Esophagus mucosa (tissue), 1 donor: ENCODE measurements around the gene NCOA3. TPM values are rescaled to one million over a fixed set of nuclear protein-coding genes. Genes with fewer than 3 reads are reported as not detected.
A peak's percentile ranks its signal among the peaks of the same experiment; 100 is the strongest.
"Not testable (repeated sequence)": the region's sequence is repeated elsewhere in the genome, so short reads cannot be mapped to it uniquely, and the experiment has no call there.

Experiments used
- ATAC-seq: fragments of 200-7000 bp; cut with Tn5 transposase; one replicate; pipeline ENCODE4 v1.9.1; 2020
- total RNA-seq: library from RNA; stranded (reverse); gene quantifications from one replicate; pipeline ENCODE4 v1.2.4, GENCODE V29; 2023
- donor health status: DM: yes; HTN: yes; CAD: no.

NCOA3 gene
- total RNA-seq, 1 donor from 2014 or later, result 29.1 TPM

DNA sequence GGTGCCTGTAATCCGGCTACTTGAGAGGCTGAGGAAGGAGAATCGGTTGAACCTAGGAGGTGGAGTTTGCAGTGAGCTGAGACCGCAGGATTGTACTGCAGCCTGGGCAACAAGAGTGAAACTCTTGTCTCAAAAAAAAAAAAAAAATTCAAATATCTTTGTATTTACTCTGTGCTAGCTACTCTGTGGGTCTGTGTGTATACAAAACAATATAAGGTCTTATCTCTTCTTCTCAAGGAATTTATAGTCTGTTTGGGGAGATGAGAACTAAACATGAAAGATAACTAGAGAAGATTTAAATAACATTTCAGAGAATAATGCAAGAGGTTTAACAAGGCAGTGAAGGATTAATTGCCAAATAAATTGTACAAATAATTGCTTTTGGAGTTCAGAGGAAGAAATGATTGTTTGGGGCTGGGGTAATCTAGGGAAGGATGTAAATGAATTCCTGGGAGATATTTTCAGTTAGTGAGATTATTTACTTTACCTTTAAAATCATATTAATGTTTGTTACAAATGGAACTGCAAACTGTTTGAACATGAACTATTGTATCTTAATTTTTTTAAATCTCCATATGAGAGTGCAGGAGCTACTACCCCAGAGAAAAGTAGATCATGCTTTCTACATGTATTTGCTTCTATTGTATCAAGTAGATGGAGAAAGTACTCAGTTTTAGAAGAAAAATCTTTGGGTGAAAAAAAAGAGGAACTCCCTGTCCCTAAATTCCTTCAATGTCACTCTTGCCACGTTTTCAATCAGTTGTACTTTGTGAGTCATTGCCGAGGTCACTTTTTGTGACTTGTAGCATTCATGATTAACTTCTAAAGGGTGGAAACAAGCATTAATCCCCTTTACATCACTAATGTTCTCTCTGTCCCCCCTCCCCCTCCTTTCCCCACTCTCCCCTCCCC, 39.0 kb downstream of the NCOA3 start:
- ATAC-seq, result no peak

DNA sequence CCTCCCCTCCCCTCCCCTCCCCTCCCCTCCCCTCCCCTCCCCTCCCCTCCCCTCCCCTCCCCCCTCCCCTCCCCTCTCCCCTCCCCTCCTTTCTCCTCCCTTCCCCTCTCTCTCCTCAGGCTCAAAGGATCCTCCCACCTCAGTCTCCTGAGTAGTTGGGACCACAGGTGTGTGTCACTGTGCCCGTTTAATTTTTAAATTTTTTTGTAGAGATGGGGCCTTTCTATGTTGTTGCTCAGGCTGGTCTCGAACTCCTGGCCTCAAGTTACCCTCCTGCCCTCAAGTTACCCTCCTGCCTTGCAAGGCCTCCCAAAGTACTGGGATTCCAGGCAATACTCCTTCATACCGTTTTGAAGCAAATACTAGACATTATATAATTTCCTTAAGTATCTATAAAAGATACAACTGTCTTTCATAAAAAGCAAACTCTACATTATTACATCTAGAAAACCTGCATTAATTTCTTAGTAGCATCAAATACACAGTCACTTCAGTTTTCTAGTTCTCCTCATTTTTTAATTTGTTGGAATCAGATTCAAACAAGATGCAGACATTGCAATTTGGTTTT, 39.8 kb downstream of the NCOA3 start:
- ATAC-seq, result no peak

DNA sequence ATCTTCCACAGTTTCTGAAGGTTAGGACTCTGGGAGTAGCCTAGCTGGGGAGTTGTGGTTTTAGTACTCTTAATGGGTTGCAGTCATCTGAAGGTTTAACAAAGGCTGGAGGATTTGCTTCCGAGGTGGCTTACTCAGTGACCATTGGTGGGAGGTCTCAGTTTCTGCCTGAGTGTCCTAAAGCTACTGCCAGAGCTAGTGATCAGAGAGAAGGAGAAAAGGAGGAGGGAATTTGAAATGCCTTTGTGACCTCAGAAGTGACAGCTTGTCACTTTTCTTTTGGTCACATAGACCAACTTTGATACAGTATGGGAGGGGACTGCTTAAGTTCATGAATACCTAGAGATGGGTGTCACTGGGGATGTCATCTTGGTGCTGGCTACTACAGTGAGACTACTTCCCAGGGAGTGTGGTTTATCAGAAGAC, 41.3 kb downstream of the NCOA3 start:
- peak; percentile 30 for ATAC-seq

GRCh38 chr20:47544240-47544639, 42.6 kb downstream of the NCOA3 start:
- no peak for ATAC-seq

- no peak for ATAC-seq
Observed at GRCh38 chr20:47544852-47545251, 43.2 kb downstream of the NCOA3 start.

GRCh38 chr20:47545499-47545898, 43.8 kb downstream of the NCOA3 start:
- no peak for ATAC-seq

DNA sequence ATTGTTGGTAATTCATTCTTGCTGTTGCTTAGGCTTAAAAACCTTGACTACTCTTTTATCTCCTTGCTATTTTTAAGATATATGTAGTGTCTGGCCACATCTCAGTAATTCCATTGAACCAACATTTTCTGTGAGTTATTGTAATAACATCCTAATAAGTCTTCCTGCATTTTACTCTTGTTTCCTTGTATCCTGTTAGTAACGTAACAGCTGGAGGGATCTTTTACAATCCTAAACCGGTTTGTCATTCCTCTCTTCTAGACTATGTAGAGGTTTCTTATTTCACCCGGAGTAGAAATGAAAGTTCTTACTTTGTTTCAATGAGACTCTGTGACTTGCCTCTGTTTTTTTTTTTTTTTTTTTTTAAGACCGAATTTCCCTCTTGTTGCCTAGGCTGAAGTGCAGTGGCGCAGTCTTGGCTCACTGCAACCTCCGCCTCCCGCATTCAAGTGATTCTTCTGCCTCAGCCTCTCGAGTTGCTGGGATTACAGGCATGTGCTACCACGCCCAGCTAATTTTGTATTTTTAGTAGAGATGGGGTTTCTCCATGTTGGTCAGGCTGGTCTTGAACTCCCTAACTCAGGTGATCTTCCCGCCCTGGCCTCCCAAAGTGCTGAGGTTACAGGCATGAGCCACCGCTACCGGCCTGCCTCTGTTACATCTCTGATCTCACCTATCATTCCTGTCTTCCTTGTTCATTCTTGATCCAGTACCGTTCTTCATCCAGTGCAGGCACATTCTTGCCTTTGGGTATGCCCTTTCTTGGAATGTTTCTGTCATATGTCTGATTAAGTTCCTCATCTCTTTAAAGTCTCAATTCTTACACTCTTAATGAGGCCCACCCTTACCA, 44.7 kb downstream of the NCOA3 start:
- ATAC-seq, result peak; percentile 82

DNA sequence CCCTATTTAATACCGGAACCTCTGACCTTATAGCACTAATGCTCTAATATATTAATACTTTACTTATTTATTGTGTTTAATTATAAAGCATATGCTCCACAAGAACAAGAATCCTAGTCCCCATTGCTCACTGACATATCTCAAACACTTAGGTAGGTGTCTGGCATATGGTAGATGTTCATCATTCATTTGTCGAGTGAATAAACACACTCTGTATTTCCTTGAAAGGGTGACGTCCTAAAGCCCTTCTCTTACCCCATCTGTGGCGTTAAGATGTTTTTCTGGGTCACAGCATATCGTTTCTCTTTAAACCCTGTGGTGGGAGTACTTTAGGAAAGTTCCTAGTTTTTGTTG, 45.3 kb downstream of the NCOA3 start:
- ATAC-seq, result peak; percentile 22

DNA sequence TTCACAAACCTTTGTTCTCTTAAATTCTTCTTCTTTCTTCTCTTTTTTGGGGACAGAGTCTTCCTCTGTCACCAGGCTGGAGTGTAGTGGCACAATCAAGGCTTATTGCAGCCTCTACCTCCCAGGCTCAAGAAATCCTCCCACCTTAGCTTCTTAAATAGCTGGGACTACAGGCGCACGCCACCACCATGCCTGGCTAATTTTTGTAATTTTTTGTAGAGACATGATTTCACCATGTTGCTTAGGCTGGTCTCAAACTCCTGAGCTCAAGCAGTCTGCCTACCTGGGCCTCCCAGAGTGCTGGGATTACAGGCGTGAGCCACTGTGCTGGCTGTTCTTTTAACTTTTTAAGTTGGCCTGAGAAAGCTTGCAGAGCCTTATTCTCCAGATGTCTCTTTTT, 48.0 kb downstream of the NCOA3 start:
- ATAC-seq, result no peak

DNA sequence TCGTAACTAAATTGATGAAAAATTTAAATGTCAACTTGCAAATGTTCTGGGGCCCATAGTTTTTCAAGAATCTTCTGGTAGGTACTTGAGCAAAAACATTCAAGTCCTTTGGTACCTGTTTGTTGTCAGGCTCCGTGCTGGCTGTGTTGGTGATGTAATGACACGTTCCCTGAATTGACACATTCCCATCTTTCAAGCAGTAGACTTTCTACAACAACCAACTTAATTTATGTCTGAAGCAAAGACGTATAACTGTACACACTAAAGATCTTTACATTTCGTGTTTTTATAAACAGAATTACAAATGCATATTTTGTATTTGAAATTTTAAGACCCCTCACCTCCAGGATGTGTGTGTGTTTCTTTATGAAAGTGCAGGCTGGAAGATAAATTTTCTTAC, 49.5 kb downstream of the NCOA3 start:
- no peak for ATAC-seq

DNA sequence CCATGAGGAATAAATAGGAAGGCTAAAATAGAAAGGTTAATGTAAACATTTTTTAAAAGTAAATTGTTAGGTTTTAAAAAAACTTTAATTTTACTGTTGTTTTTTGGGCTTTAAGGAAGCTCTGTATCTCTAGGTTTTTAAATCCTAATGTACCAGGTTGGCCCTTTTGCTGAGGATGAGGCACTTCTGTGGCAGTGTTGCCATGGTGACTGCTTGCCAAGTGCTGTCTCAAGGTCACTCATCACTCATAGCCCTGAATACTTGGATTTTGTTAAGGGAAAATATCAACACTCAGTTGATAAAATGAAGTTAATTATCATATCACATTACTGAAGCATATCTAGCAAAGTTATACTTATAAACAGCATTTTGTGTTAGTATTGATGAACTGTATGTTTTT, 50.2 kb downstream of the NCOA3 start:
- no peak for ATAC-seq

DNA sequence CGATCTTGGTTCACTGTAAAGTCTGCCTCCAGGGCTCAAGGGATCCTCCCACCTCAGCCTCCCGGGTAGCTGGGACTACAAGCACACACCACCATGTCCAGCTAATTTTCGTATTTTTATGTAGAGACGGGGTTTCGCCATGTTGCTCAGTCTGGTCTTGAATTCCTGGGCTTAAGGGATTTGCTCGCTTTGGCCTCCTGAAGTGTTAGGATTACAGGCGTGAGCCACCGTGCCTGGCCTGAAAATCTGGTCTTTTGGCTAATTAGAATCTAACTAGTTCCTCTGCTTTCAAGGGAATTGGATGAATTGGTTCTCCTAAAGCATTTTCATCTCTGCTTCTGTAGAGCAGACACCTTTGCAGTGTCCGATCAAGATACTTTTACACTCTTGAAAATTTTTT, 51.3 kb downstream of the NCOA3 start:
- peak; percentile 67 for ATAC-seq

DNA sequence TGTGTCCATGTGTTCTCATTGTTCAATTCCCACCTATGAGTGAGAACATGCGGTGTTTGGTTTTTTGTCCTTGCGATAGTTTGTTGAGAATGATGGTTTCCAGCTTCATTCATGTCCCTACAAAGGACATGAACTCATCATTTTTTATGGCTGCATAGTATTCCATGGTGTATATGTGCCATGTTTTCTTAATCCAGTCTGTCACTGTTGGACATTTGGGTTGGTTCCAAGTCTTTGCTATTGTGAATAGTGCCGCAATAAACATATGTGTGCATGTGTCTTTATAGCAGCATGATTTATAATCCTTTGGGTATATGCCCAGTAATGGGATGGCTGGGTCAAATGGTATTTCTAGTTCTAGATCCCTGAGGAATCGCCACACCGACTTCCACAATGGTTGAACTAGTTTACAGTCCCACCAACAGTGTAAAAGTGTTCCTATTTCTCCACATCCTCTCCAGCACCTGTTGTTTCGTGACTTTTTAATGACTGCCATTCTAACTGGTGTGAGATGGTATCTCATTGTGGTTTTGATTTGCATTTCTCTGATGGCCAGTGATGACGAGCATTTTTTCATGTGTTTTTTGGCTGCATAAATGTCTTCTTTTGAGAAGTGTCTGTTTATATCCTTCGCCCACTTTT, 52.0 kb downstream of the NCOA3 start:
- not testable (repeated sequence) for ATAC-seq

DNA sequence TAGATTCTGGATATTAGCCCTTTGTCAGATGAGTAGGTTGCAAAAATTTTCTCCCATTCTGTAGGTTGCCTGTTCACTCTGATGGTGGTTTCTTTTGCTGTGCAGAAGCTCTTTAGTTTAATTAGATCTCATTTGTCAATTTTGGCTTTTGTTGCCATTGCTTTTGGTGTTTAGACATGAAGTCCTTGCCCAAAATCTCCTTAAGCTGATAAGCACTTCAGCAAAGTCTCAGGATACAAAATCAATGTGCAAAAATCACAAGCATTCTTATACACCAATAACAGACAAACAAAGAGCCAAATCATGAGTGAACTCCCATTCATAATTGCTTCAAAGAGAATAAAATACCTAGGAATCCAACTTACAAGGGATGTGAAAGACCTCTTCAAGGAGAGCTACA, 52.6 kb downstream of the NCOA3 start:
- not testable (repeated sequence) for ATAC-seq

DNA sequence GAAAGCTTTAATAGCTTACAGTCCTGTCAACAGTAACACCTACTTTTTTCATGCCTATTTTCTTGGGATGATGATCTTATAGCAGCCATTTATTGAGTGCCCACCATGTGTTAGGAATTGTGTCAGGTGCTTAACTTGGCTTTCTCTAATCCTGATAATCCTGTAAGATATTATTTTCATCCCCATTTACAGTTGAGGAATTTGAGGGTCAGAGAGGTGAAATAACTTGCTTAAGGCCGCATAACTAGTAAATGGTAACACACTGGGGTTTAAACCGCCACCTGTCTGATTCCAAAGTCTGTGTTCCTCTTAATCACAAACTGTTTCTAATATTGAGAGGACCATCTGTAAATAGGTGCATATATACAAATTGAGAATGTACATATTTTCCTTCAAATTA, 55.5 kb downstream of the NCOA3 start:
- ATAC-seq, result no peak

DNA sequence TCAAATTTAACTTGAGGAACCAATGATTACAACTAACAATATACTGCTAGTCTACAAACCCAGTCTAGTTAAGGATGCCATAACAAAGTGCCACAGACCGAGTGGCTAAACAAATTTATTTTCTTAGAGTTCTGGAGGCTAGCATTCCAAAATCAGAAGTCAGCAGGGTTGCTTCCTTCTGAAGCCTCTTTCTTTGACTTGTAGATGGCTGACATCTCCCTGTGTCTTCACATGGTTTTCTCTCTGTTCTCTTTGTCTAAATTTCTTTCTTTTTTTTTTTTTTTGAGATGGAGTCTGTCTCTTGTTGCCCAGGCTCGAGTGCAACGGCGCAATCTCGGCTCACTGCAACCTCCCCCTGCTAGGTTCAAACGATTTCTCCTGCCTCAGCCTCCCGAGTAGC, 56.1 kb downstream of the NCOA3 start:
- ATAC-seq, result no peak

DNA sequence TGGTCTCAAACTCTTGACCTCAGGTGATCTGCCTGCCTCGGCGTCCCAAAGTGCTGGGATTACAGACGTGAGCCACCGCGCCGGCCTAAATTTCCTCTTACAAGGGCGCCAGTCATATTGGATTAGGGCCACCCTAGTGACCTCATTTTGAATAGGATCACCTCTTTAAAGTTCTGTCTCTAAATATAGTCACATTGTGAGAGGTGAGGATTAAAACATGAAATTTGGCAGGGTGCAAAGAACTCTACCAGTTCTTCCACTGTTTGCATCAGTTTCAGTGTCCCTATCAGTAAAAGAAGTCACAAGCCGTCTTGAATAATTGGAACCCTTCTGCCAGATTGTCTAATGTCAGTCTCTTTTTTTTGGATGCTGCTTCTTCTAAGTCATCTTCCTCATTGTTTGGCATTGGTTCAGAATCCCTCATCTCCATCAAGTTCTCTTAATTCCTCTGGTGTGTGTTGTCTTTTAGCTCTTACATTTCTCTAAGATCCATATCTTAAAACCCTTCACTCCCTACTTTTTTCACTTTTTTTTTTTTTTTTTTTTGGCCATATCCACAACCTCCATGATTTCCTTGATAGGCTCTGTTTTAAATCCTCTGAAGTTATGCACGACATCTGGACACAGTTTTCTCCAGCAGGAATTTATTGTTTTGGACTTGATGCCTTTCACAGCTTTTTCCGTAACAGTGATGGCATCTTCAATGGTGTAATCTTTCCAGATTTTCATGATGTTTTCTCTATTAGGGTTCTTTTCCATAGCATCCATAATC, 56.8 kb downstream of the NCOA3 start:
- ATAC-seq, result peak; percentile 64

- no peak for ATAC-seq
Observed at GRCh38 chr20:47559141-47559540, 57.5 kb downstream of the NCOA3 start.

DNA sequence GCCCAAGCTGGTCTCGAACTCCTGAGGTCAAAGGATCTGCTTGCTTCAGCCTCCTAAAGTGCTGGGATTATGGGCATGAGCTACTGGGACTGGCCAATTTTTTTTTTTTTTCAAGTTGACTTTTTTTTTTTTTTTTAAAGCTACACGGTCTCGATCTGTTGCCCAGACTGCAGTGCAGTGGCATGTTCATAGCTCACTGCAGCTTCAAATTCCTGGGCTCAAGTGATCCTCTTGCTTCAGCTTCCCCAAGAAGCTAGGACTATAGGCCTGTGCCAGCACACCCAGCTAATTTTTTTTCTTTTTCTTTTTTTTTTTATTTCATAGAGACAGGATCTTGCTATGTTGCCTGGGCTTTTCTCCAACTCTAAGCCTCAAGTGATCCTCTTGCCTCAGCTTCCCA, 59.5 kb downstream of the NCOA3 start:
- peak; percentile 37 for ATAC-seq

- no peak for ATAC-seq
Observed at GRCh38 chr20:47561603-47562583, 60.2 kb downstream of the NCOA3 start.

DNA sequence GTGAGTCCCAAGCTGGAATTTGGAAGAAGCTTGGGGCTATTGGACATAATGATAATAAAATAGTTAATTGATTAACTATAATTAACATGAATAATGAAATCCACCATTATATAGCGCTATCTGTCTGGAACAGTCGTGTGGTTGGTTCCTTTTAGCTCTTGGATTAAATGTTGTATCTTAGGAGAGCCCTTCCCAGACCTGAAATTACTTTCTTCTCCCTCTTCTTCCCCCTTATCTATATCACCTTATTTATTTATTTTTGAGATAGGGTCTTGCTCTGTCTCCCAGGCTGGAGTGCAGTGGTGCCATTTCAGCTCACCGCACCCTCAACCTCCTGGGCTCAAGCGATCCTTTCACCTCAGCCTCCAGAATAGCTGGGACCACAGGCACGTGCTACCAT, 64.6 kb downstream of the NCOA3 start:
- ATAC-seq, result no peak
